Measurements from ENCODE around the gene RTEL1. TPM values are rescaled to one million over a fixed set of nuclear protein-coding genes. Genes with fewer than 3 reads are reported as not detected.

Gene RTEL1
- total RNA-seq, 1 experiment from 2014 or later = 33.4 TPM

DNA sequence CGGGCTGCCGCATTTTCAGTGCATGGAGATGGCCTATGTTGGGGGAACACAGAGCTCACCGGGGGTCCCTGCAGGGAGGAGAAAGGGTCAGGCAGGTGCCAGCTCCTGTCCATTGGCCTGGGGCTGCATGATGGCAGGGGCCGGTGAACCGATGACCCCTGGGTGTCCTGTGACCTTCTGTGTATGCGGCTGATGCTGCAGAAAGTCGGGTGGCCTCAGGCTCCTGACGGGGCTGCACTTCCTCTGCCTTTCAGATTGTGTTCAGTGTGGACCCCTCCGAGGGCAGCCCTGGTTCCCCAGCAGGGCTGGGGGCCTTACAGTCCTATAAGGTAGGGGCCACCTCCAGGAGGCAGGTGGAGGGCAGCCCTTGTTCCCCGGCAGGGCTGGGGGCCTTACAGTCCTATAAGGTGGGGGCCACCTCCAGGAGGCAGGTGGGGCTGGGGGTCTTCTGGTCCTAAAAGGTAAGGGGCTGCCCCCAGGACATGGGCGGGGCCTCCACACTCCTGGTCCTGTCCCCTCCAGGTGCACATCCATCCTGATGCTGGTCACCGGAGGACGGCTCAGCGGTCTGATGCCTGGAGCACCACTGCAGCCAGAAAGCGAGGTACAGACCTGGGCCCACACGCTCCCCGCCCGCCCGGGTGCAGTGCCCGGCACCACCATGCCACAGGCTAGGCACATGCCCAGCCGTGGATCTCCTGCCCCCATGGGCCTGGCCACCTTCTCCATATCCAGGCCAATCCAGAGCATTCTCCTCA, 27.3 kb downstream of the RTEL1 start:
- H3K9me3 ChIP-seq (ENCODE audit: control insufficient read depth, low read depth, low read length) = no peaks in the 10 kb centered on the region
- WGBS (ENCODE audit: extremely low coverage, insufficient read length, low lambda C conversion rate) = no CpG with 5 or more reads among the region's 21 CpGs
- no peak overlapping the region; a peak in 1 of 7 replicates for H3K27ac Mint-ChIP-seq

More for the DNA sequence above, 27.3 kb downstream of the RTEL1 start:
- Histone ChIP-seq H3K79me1 (ENCODE audit: insufficient read depth, low read depth, low read length, poor library complexity, severe bottlenecking) (no peaks in the 10 kb centered on the region), H2AK5ac (ENCODE audit: insufficient read length, low read length) (no peak overlapping the region), H3K79me2 (ENCODE audit: insufficient read depth, low read length) (no peaks in the 10 kb centered on the region), H2BK12ac (ENCODE audit: insufficient read length, low read depth, low read length) (no peak overlapping the region), H2BK20ac (ENCODE audit: low read depth, low read length, poor library complexity, severe bottlenecking) (no peak overlapping the region), H2BK5ac (ENCODE audit: insufficient read length, low read length) (no peak overlapping the region), H3K18ac (ENCODE audit: insufficient read length, low read depth, low read length) (no peak overlapping the region), H4K8ac (replicated peaks; ENCODE audit: insufficient read length, low read depth, low read length) (no peak overlapping the region), H3K23me2 (ENCODE audit: insufficient read length, low read depth, low read length, poor library complexity, severe bottlenecking) (no peaks in the 10 kb centered on the region), H4K91ac (ENCODE audit: insufficient read length, low read depth, low read length) (no peak overlapping the region), H3K4ac (ENCODE audit: low read depth, low read length) (no peak overlapping the region), H2AFZ (ENCODE audit: low read length) (no peak overlapping the region), H4K20me1 (ENCODE audit: control insufficient read depth, insufficient read depth, insufficient read length) (no peaks in the 10 kb centered on the region), H2BK15ac (ENCODE audit: low read depth, low read length) (no peak overlapping the region), H3K14ac (ENCODE audit: insufficient read depth, low read length) (no peak overlapping the region), H2BK120ac (ENCODE audit: low read depth, low read length, poor library complexity, severe bottlenecking) (no peak overlapping the region), H3K23ac (ENCODE audit: insufficient read length, low read depth, low read length) (no peak overlapping the region), H3K9ac (ENCODE audit: extremely low read depth, insufficient read length, low read length) (no peak overlapping the region), H3K4me2 (ENCODE audit: insufficient read depth, insufficient read length, low read length) (no peak overlapping the region), H3K27ac (ENCODE audit: insufficient read length, low read depth, low read length) (no peak overlapping the region), H3T11ph (ENCODE audit: low read length) (no peak overlapping the region), H3K4me1 (ENCODE audit: insufficient read depth, low read length) (no peaks in the 10 kb centered on the region), H3K27me3 (ENCODE audit: insufficient read depth, low read length) (no peaks in the 10 kb centered on the region), H4K5ac (ENCODE audit: insufficient read length, low read depth, low read length) (no peak overlapping the region), H3K56ac (ENCODE audit: insufficient read length, low read depth, low read length) (no peak overlapping the region)
- H3K27me3 Mint-ChIP-seq (ENCODE audit: low read depth) = no peaks in the 10 kb centered on the region
- H3K4me1 Mint-ChIP-seq = no peaks in the 10 kb centered on the region
- H3K4me3 Mint-ChIP-seq = no peak overlapping the region
- no peaks in the 10 kb centered on the region for H3K9me3 Mint-ChIP-seq
- peaks cover 0 to 3% (median 0%) of the 10 kb centered on the region in 3 experiments; a peak in 2 of 7 replicates for H3K36me3 Mint-ChIP-seq (ENCODE audit: insufficient read depth in 1 of 3, low read depth in 3 of 3)
- TF ChIP-seq, protein P1, sequence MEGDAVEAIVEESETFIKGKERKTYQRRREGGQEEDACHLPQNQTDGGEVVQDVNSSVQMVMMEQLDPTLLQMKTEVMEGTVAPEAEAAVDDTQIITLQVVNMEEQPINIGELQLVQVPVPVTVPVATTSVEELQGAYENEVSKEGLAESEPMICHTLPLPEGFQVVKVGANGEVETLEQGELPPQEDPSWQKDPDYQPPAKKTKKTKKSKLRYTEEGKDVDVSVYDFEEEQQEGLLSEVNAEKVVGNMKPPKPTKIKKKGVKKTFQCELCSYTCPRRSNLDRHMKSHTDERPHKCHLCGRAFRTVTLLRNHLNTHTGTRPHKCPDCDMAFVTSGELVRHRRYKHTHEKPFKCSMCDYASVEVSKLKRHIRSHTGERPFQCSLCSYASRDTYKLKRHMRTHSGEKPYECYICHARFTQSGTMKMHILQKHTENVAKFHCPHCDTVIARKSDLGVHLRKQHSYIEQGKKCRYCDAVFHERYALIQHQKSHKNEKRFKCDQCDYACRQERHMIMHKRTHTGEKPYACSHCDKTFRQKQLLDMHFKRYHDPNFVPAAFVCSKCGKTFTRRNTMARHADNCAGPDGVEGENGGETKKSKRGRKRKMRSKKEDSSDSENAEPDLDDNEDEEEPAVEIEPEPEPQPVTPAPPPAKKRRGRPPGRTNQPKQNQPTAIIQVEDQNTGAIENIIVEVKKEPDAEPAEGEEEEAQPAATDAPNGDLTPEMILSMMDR (conservative IDR thresholded peaks at IDR 0.05) = no peak
- no peak for DNase-seq
